ENCODE data around the gene ACAA2.
A peak's percentile ranks its signal among the peaks of the same experiment; 100 is the strongest.
"Not testable (repeated sequence)": the region's sequence is repeated elsewhere in the genome, so short reads cannot be mapped to it uniquely, and the experiment has no call there.

Gene ACAA2

GRCh38 chr18:49795612-49796552 lies 17.5 kb downstream of the ACAA2 start:
- H3K36me3 ChIP-seq (ENCODE audit: insufficient read depth, low read length) = no peaks in the 10 kb centered on the region
- no peak for DNase-seq

GRCh38 chr18:49794743-49795142 lies 18.6 kb downstream of the ACAA2 start:
- no peak for ATAC-seq (ENCODE audit: insufficient read depth, low read depth)
- H3K27ac ChIP-seq (ENCODE audit: low read length) = no peak overlapping the region
- TF ChIP-seq CTCF (IDR thresholded peaks at IDR 0.05; ENCODE audit: borderline replicate concordance, extremely low read depth, low read length, poor library complexity, severe bottlenecking) (no peak), EZH2 (IDR thresholded peaks at IDR 0.05; ENCODE audit: borderline replicate concordance, low read depth, low read length, severe bottlenecking) (no peak)
- H3K36me3 ChIP-seq (ENCODE audit: insufficient read depth, low read length) = no peaks in the 10 kb centered on the region
- H3K9ac ChIP-seq (ENCODE audit: low read depth, low read length) = no peak overlapping the region
- peaks cover 3% of the 10 kb centered on the region for H3K27me3 ChIP-seq (ENCODE audit: insufficient read depth, low read length, poor library complexity)
- H3K79me2 ChIP-seq (ENCODE audit: insufficient read depth, low read length) = no peaks in the 10 kb centered on the region
- H2AFZ ChIP-seq (ENCODE audit: low read depth, low read length) = no peak overlapping the region
- no peak overlapping the region for H3K4me2 ChIP-seq (ENCODE audit: insufficient read depth, low read length)
- H3K4me1 ChIP-seq (ENCODE audit: insufficient read depth, low read length) = no peaks in the 10 kb centered on the region
- H4K20me1 ChIP-seq (ENCODE audit: insufficient read depth, low read length) = no peaks in the 10 kb centered on the region
- no peaks in the 10 kb centered on the region for H3K9me3 ChIP-seq (ENCODE audit: insufficient read depth, low read length, severe bottlenecking)
- no peak overlapping the region for H3K4me3 ChIP-seq (ENCODE audit: low read depth in 1 of 2, low read length in 2 of 2)
- DNase-seq = no peak

More at GRCh38 chr18:49795612-49796552, 17.5 kb downstream of the ACAA2 start:
- Histone ChIP-seq H4K20me1 (ENCODE audit: insufficient read depth, low read length) (no peaks in the 10 kb centered on the region), H3K4me1 (ENCODE audit: insufficient read depth, low read length) (no peaks in the 10 kb centered on the region), H2AFZ (ENCODE audit: low read depth, low read length) (no peak overlapping the region), H3K9ac (ENCODE audit: low read depth, low read length) (no peak overlapping the region), H3K4me2 (ENCODE audit: insufficient read depth, low read length) (no peak overlapping the region), H3K79me2 (ENCODE audit: insufficient read depth, low read length) (no peaks in the 10 kb centered on the region), H3K27ac (ENCODE audit: low read length) (no peak overlapping the region), H3K9me3 (ENCODE audit: insufficient read depth, low read length, severe bottlenecking) (no peaks in the 10 kb centered on the region), H3K27me3 (ENCODE audit: insufficient read depth, low read length, poor library complexity) (peaks cover 3% of the 10 kb centered on the region), H3K4me3 (ENCODE audit: low read depth in 1 of 2, low read length in 2 of 2) (no peak overlapping the region)
- ATAC-seq (ENCODE audit: insufficient read depth, low read depth) = no peak
- no peak for TF ChIP-seq EZH2 (IDR thresholded peaks at IDR 0.05; ENCODE audit: borderline replicate concordance, low read depth, low read length, severe bottlenecking)
- no peak for TF ChIP-seq CTCF (IDR thresholded peaks at IDR 0.05; ENCODE audit: borderline replicate concordance, extremely low read depth, low read length, poor library complexity, severe bottlenecking)

- not testable (repeated sequence) for H3K27me3 ChIP-seq (ENCODE audit: insufficient read depth, low read length, poor library complexity); H3K27ac ChIP-seq (ENCODE audit: low read length); ATAC-seq (ENCODE audit: insufficient read depth, low read depth); H3K4me2 ChIP-seq (ENCODE audit: insufficient read depth, low read length); H2AFZ ChIP-seq (ENCODE audit: low read depth, low read length); H3K36me3 ChIP-seq (ENCODE audit: insufficient read depth, low read length); H3K79me2 ChIP-seq (ENCODE audit: insufficient read depth, low read length); DNase-seq; H3K4me3 ChIP-seq (ENCODE audit: low read depth in 1 of 2, low read length in 2 of 2); H3K9ac ChIP-seq (ENCODE audit: low read depth, low read length); H4K20me1 ChIP-seq (ENCODE audit: insufficient read depth, low read length); H3K9me3 ChIP-seq (ENCODE audit: insufficient read depth, low read length, severe bottlenecking)
- H3K4me1 ChIP-seq (ENCODE audit: insufficient read depth, low read length) = peaks cover 13% of the 10 kb centered on the region; the same call in 1 of the 2 replicates
Measured at GRCh38 chr18:49789560-49790134, 23.7 kb downstream of the ACAA2 start.

- peak; percentile 50; the same call in 1 of the 3 replicates for ATAC-seq (ENCODE audit: insufficient read depth, low read depth)
- Histone ChIP-seq H3K4me2 (ENCODE audit: insufficient read depth, low read length) (no peak overlapping the region; the same call in 1 of the 2 replicates), H3K9ac (ENCODE audit: low read depth, low read length) (no peak overlapping the region), H3K79me2 (ENCODE audit: insufficient read depth, low read length) (no peaks in the 10 kb centered on the region), H3K4me1 (ENCODE audit: insufficient read depth, low read length) (peaks cover 13% of the 10 kb centered on the region; the same call in 1 of the 2 replicates), H3K9me3 (ENCODE audit: insufficient read depth, low read length, severe bottlenecking) (no peaks in the 10 kb centered on the region), H3K36me3 (ENCODE audit: insufficient read depth, low read length) (no peaks in the 10 kb centered on the region), H4K20me1 (ENCODE audit: insufficient read depth, low read length) (no peaks in the 10 kb centered on the region), H3K27me3 (ENCODE audit: insufficient read depth, low read length, poor library complexity) (peaks cover 3% of the 10 kb centered on the region), H2AFZ (ENCODE audit: low read depth, low read length) (no peak overlapping the region), H3K4me3 (ENCODE audit: low read depth in 1 of 2, low read length in 2 of 2) (no peak overlapping the region), H3K27ac (ENCODE audit: low read length) (no peak overlapping the region)
- DNase-seq = no peak
- no peak for TF ChIP-seq CTCF (IDR thresholded peaks at IDR 0.05; ENCODE audit: borderline replicate concordance, extremely low read depth, low read length, poor library complexity, severe bottlenecking)
- TF ChIP-seq EZH2 (IDR thresholded peaks at IDR 0.05; ENCODE audit: borderline replicate concordance, low read depth, low read length, severe bottlenecking) = no peak
Measured at GRCh38 chr18:49788327-49788898, 24.9 kb downstream of the ACAA2 start.
